HG03064 (cell line): Measurements from ENCODE around the gene SMIM22.

ENCODE experiments used
- ATAC-seq: cut with Tn5 transposase; IDR thresholded peaks from one replicate; pipeline ENCODE4 v1.9.1; 2021; ENCODE audit warnings: low read depth; ENCODE audit not compliant: unreplicated experiment

The SMIM22 gene

GRCh38 chr16:4813251-4814003 lies 18.3 kb downstream of the SMIM22 start:
- ATAC-seq = no peak

- no peak for ATAC-seq
Observed at GRCh38 chr16:4814046-4814445, 18.9 kb downstream of the SMIM22 start.

- ATAC-seq = no peak
Observed at GRCh38 chr16:4814542-4815173, 19.5 kb downstream of the SMIM22 start.

GRCh38 chr16:4820652-4821051 lies 25.5 kb downstream of the SMIM22 start:
- no peak for ATAC-seq

GRCh38 chr16:4825196-4825595 lies 30.0 kb downstream of the SMIM22 start:
- ATAC-seq = no peak

- no peak for ATAC-seq
Observed at GRCh38 chr16:4826526-4826925, 31.4 kb downstream of the SMIM22 start.

- ATAC-seq = no peak
Observed at GRCh38 chr16:4826980-4827379, 31.8 kb downstream of the SMIM22 start.

- ATAC-seq = no peak
Observed at GRCh38 chr16:4828567-4829321, 33.6 kb downstream of the SMIM22 start.

GRCh38 chr16:4830408-4830807 lies 35.2 kb downstream of the SMIM22 start:
- ATAC-seq = no peak

GRCh38 chr16:4831616-4832015 lies 36.4 kb downstream of the SMIM22 start:
- ATAC-seq = no peak

GRCh38 chr16:4832698-4833343 lies 37.7 kb downstream of the SMIM22 start:
- no peak for ATAC-seq

GRCh38 chr16:4833584-4833983 lies 38.4 kb downstream of the SMIM22 start:
- ATAC-seq = no peak

GRCh38 chr16:4836727-4837126 lies 41.6 kb downstream of the SMIM22 start:
- no peak for ATAC-seq

GRCh38 chr16:4837733-4838501 lies 42.7 kb downstream of the SMIM22 start:
- no peak for ATAC-seq

- ATAC-seq = no peak
Observed at GRCh38 chr16:4839942-4840341, 44.8 kb downstream of the SMIM22 start.

GRCh38 chr16:4840984-4841383 lies 45.8 kb downstream of the SMIM22 start:
- ATAC-seq = no peak
